CD4-positive, alpha-beta T cell treated with Interleukin-4 for 4 hours (primary cell): ENCODE measurements around the gene PPP6R2.

ENCODE experiments used
- DNase-seq: peaks from one replicate; pipeline ENCODE4 v3.0.0-alpha.2; 2020

PPP6R2 gene

GRCh38 chr22:50473855-50474671, 130.9 kb downstream of the PPP6R2 start:
- DNase-seq: no peak

GRCh38 chr22:50474710-50475651, 131.9 kb downstream of the PPP6R2 start, which contains the start of gene SBF1:
Gene SBF1, minus strand, starts transcription at chr22:50475035. Its CDS starts 195 bp downstream, at chr22:50474840.
- DNase-seq: peak; percentile 80

GRCh38 chr22:50475652-50476002, 132.5 kb downstream of the PPP6R2 start:
- DNase-seq: no peak

- no peak for DNase-seq
These were observed 133.7 kb downstream of the PPP6R2 start for GRCh38 chr22:50476868-50477267.

- no peak for DNase-seq
These were observed 134.8 kb downstream of the PPP6R2 start for GRCh38 chr22:50477923-50478322.

- DNase-seq: no peak
These were observed 136.6 kb downstream of the PPP6R2 start for GRCh38 chr22:50479721-50480120.

- no peak for DNase-seq
These were observed 137.9 kb downstream of the PPP6R2 start for GRCh38 chr22:50481045-50481439.

GRCh38 chr22:50481440-50482106, 138.4 kb downstream of the PPP6R2 start, which contains the start of gene ADM2:
Gene ADM2, plus strand, starts transcription at chr22:50481543. Its CDS starts 305 bp downstream, at chr22:50481848.
- DNase-seq: peak; percentile 47

GRCh38 chr22:50482107-50483074, 139.3 kb downstream of the PPP6R2 start:
- no peak for DNase-seq

- no peak for DNase-seq
These were observed 140.0 kb downstream of the PPP6R2 start for GRCh38 chr22:50483106-50483505.

GRCh38 chr22:50483556-50483955, 140.4 kb downstream of the PPP6R2 start:
- no peak for DNase-seq

GRCh38 chr22:50483977-50484853, 141.1 kb downstream of the PPP6R2 start:
- no peak for DNase-seq

GRCh38 chr22:50485221-50486131, 142.3 kb downstream of the PPP6R2 start:
- DNase-seq: no peak

GRCh38 chr22:50486561-50487289, 143.6 kb downstream of the PPP6R2 start, which contains the start of gene MIOX:
Gene MIOX, plus strand, starts transcription at chr22:50486859. Its CDS starts 39 bp downstream, at chr22:50486898.
- DNase-seq: no peak

GRCh38 chr22:50487290-50488005, 144.3 kb downstream of the PPP6R2 start:
- no peak for DNase-seq

- DNase-seq: no peak
These were observed 145.0 kb downstream of the PPP6R2 start for GRCh38 chr22:50488006-50488677.

- no peak for DNase-seq
These were observed 145.8 kb downstream of the PPP6R2 start for GRCh38 chr22:50488886-50489285.
